DMS153 treated with DMSO at 0.1 percent for 48 hours (cell line): ENCODE results near the gene CTXN1.
"Not testable (repeated sequence)": the region's sequence is repeated elsewhere in the genome, so short reads cannot be mapped to it uniquely, and the experiment has no call there.

Experiments used
- DNase-seq: peaks from one replicate; lab custom pipeline; 2025; ENCODE audit not compliant: unreplicated experiment; lab: John Stamatoyannopoulos, UW

CTXN1 gene

DNA sequence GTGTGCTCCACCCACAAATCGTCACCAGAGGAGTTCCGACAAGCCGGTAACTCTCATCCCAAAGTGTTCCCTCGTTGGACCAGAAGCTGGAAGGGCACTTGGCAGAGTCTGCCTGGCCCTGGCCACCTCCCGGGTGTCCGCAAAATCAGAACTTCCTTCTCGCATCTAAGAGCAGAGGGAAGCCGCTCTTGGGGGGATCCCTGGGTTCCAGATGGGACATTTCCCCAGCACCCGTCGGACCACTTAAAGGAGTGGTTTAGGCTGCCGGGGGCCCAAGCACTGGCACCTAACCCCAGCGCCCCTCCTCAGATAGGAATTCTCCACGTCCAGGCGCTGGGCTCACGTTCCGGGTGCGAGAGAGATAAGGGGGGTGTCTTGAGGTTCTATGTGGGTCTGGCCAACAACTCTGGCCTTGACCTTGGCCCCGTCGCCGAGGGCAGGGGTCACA lies 23.1 kb downstream of the CTXN1 start:
- DNase-seq, result no peak

DNA sequence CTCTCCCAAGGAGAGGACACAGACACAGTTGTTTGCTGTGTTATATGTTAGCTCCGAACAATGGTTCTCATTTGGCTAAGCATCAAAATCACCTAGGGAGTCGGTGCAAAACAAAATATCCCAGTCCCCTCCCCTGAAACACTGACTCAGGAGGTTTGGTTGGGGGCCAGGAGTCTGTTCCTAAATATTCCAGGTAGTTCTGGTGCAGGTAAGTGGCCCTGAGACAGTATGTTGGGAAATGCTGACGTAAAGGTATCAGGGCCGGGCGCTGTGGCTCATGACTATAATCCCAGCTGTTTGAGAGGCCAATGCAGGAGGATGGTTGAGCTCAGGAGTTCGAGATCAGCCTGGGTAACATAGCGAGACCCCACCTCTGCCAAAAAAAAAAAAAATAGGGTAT lies 24.6 kb downstream of the CTXN1 start:
- DNase-seq, result no peak

DNA sequence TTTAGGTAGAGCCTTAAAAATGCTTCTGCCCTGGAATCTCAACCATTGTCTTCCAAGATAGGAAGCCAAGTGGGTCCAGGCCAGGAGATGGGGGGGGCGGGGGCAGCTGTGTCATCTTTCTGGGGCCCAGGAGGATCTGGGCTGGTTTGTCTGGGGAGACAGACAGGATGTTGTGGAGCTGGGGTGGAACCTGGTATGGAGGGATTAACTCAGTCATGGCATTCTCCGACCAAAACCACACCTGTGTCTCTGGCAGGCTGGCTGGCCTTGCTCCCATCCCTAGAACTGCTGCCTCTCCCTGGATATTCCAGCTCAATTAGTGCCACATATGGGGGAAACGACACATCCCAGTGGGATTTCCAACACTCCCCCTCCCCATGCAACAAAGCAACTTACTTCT lies 25.0 kb downstream of the CTXN1 start:
- no peak for DNase-seq

DNA sequence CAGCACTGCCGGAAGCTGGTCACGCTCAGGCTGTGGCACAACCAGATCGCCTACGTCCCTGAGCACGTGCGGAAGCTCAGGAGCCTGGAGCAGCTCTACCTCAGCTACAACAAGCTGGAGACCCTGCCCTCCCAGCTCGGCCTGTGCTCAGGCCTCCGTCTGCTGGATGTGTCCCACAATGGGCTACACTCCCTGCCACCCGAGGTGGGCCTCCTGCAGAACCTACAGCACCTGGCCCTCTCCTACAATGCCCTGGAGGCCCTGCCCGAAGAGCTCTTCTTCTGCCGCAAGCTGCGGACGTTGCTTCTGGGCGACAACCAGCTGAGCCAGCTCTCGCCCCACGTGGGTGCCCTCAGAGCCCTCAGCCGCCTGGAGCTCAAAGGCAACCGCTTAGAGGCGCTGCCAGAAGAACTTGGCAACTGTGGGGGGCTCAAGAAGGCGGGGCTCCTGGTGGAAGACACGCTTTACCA lies 25.5 kb downstream of the CTXN1 start:
- DNase-seq, result no peak

DNA sequence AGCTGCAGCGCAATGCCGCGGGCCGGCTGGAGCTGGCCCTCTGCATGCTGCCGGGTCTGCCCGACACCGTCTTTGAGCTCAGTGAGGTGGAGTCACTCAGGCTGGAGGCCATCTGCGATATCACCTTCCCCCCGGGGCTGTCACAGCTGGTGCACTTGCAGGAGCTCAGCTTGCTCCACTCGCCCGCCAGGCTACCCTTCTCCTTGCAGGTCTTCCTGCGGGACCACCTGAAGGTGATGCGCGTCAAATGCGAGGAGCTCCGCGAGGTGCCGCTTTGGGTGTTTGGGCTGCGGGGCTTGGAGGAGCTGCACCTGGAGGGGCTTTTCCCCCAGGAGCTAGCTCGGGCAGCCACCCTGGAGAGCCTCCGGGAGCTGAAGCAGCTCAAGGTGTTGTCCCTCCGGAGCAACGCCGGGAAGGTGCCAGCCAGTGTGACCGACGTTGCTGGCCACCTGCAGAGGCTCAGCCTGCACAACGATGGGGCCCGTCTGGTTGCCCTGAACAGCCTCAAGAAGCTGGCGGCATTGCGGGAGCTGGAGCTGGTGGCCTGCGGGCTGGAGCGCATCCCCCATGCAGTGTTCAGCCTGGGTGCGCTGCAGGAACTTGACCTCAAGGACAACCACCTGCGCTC lies 26.1 kb downstream of the CTXN1 start:
- DNase-seq, result no peak

DNA sequence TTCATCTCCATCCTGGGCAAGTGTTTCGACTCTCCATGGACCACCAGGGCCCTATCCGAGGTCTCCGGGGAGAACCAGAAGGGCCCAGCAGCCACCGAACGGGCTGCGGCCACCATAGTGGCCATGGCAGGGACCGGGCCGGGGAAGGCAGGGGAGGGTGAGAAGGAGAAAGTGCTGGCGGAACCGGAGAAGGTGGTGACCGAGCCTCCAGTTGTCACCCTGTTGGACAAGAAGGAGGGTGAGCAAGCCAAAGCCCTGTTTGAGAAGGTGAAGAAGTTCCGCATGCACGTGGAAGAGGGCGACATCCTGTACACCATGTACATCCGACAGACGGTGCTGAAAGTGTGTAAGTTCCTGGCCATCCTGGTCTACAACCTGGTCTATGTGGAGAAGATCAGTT lies 27.0 kb downstream of the CTXN1 start:
- no peak for DNase-seq

DNA sequence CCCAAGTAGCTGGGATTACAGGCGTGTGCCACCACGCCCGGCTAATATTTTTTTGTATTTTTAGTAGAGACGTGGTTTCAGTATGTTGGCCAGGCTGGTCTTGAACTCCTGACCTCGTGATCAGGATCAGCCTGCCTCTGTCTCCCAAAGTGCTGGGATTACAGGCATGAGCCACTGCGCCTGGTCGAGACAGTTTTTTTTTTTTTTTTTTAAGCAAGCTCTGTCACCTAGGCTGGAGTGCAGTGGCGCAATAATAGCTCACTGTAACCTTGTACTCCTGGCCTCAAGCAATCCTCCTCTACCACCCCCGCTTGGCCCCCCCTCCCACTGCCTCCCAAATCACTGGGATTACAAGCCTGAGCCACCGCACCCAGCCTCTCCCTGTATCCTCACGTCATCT lies 28.6 kb downstream of the CTXN1 start:
- no peak for DNase-seq

DNA sequence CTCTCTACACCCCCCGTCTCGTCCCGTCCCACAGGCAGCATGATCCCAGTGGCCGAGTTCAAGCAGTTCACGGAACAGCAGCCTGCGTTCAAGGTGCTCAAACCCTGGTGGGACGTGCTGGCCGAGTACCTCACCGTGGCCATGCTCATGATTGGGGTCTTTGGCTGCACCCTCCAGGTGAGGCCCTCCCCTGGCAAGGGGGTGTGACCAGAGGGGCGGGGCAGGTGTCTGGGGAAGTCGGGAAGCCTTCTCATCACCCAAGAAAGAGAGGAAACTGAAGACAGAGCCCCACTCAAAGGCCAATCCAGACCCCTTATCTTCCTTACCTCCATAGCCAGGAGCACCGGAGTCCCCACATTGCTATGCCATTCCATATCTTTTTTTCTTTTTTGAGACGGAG lies 30.4 kb downstream of the CTXN1 start:
- DNase-seq, result no peak

DNA sequence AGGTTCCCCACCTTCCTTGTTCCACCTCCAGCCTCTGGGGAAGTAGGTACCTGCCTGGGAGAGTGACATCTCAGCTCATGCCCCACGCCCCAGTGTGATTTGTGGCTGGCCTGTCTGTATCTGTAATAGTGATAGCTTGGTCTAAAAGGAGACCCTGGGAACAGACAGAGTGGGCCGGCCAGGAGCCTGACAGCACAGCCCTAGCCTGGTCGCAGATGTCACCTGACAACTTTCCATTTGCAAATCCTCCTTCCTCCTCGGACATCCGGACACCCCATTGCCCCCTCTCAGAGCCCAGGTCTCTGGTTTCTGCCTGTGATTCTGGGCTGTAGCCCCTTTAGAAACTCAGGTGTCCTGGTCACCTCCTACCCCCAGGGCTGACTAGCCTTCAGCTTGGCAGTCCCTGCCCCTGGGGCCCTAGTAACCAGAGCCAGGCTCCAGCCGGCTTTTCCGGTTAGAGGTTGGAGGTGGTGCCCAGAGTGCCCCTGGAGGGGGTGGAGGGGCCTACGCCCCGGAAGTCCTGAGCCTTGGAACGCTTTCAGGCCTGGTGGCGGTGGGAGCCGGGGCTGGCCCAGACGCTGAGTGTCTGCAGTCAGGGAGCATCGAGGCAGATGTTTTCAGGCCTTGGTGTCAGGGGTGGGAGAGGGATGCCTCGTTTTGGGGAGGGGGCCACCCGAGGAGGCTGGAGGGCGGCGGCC lies 31.2 kb downstream of the CTXN1 start:
- no peak for DNase-seq

DNA sequence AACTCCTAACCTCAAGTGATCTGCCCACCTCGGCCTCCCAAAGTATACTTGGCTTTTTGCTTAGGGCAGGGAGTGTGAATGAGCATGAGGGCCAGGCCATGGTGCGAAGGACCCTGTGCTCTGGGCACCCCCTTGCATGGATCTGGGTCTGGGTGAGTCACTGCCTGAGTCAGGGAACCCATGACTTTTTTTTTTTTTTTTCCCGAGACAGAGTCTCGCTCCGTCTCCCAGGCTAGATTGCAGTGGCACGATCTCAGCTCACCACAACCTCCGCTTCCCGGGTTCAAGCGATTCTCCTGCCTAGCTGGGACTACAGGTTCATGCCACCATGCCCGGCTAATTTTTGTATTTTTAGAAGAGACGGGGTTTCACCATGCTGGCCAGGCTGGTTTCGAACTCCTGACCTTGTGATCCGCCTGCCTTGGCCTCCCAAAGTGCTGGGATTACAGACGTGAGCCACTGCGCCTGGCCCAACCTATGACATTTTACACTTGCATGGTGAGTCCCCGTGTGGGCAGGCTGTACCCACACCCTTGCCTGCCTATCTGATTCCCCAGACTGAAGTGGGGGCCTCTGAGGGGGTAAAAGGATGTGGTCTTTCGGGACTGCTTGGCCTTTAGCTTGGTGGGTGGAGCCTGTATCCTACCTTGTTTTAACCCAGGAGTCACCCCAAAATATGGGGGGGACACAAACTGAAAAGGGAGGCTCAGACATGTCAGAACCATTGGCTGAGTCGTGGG lies 32.4 kb downstream of the CTXN1 start:
- DNase-seq, result not testable (repeated sequence)

DNA sequence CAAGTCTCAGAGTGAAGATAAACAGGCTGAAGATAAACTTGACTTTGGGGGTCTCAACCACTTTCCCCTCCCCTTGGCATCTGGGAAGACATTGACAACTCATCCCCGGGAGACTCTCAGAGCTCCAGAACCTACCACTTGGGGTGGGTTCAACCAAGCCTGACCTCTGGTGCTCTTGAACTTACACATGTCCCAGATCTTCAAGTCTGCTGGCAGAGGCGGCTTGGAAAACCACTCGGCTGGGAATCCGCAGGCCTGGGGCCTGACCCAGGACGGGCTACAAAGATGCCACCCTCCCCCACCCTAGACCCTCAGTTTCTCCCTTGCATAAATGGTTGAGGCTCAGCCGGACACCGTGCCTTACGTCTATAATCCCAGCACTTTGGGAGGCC lies 37.1 kb downstream of the CTXN1 start:
- no peak for DNase-seq

DNA sequence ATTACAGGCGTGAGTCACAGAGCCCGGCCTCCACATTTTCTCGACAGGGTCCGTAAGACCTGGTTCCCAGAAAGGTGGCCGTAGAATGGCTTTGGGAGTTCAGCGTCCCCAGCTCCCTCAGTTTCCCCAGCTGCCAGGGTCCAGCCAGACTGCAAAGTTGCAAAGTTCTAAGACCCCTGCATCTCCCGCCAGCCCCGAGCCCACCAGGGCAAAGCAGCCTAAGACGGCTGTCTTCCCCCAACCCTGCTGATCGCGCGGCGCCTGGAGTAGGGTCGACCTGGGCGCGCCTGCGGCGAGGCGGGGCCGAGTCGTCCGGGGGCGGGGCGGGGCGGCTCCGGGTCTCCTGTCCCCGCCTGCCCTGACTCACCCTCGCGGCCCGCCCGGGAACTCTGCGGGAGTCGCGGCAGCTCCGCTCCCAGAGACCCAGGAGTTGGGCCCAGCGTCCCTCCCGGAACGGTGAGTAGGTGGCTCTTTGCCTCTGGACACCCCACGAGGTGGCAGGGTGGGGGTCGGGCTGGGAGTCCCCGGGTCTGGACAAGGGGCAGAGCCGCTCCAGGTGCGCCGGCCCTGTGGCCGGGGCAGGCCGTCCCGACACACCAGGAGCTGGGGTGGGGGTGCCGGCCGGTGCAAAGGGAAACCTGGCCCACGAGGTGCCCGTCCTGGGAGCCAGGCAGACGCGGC lies 37.6 kb downstream of the CTXN1 start, which contains the start of gene LRRC8E:
TSS of gene LRRC8E (plus strand) at position 366 of the 681 bp plus-strand sequence. CDS start 7,094 bp downstream, outside the sequence.
- DNase-seq, result no peak

DNA sequence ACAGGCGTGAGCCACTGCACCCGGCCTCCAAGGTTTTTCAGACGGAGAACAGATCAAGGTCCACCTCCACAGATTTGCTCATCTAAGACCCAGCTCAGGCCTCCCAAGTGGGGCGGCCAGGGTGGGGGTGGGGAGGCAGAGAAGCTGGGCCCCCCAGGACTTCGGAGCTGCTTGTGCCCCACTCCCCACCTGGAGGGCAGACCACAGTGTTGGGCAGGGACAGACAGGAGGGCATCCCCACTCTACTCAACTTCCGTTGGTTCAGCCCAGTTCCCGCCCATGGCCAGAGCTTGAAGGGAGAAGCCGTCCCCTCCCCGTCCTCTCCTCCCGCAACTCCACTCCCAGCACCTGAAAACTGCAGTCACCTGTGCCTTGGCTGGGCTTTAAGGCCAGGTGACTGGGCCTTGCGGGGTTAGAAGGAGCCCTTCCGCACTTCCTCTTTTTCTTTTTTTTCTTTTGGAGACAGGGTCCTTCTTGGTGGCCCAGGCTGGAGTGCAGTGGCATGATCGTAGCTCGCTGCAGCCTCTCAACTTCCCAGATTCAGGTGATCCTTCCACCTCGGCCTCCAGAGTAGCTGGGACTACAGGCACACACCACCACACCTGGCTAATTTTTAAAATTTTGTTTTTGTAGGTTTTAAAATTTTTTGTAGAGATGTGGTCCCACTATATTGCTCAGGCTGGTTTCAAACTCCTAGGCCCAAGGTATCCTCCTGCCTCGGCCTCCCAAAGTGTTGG lies 38.4 kb downstream of the CTXN1 start:
- no peak for DNase-seq

DNA sequence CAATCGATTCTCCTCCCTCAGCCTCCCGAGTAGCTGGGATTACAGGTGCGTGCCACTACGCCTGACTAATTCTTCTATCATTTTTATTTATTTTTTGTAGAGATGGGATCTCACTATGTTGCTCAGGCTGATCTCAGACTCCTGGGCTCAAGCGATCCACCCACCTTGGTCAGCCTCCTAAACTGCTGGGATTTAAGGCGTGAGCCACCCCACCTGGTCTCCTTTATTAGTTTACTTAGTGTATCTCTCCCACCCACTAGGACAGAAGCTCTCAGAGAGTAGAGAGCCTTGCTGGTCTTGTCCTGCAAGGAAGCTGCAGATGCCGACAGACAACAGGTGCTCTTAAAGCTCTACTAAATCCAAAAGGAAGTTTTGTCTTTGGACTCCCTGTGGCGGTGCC lies 40.1 kb downstream of the CTXN1 start:
- DNase-seq, result no peak

DNA sequence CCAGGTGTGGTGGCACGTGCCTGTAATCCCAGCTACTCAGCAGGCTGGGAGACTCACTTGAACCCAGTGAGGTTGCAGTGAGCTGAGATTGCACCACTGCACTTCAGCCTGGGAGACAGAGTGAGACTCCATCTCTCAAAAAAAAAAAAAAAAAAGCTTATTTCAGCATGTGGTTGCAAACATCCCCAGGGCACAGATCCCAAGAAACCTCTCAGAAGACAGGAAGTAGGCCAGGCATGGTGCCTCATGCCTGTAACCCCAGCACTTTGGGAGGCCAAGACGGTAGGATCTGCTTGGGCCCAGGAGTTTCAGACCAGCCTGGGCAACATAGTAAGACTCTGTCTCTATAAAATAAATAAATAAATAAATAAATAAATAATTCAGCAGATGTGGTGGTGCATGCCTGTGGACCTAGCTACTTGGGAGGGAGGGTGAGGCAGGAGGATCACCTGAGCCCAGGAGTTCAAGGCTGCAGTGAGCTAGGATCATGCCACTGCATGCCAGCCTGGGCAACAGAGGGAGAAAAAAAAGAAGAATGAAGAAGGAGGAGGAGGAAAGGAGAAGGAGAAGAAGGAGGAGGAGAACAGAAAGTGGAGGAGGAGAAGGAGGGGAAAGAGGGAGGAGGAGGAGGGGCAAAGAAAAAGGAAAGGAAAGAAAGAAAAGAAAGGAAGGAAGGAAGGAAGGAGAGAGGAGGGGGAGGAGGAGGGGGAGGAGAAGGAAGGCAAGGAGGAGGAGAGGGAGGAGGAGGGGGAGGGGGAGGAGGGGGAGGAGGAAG lies 42.0 kb downstream of the CTXN1 start:
- DNase-seq, result no peak

DNA sequence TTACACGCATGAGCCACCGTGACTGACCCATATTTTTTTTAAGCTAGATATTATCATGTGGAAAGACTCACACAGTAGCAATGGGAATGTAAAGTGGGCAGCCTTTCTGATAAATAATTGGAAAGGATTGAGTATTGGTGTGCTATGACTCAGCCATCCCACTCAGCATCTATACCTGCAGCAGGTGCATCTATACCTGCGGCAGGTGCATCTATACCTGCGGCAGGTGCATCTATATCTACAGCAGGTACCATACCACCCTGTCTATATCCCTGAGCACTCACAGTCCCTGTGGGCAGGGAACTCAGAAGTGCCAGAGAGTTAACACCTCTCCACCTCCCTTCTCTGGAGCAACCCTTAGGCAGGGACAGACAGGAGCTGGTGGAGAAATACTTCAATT lies 42.8 kb downstream of the CTXN1 start:
- DNase-seq, result no peak

DNA sequence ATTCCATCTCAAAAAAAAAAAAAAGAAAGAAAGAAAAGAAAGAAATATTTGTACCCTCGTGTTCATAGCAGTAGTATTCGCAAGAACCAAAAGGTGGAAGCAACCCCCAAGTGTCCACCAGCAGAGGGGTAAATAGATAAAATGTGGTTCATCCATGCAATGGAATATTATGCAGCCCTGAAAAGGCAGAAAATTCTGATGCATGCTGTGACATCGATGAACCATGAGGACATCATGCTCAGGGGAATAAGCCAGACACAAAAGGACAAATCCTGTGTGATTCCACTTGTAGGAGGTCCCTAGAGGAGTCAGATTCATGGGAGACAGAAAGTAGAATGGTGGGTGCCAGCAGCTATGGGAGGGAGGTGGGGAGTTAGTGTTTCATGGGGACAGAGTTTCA lies 44.0 kb downstream of the CTXN1 start:
- DNase-seq, result no peak

DNA sequence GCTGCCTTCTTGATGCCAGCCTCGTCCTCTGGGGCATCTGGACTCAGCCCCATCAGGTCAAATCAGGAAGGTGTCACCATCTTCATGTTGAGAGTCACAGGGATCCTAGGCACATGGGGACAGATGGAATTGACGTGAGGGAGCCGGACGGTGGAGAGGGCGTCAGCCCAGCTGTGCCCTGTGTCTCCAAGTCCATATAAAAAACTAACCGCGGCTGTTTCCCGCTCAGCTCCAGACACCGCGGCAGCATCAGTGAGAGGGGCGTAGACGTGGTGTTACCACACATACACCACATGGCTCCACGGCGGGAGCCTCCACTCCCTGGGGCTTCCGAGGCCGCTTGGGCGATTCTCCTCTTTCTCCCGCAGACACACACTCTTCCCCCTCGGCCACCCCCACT lies 46.1 kb downstream of the CTXN1 start:
- DNase-seq, result no peak

DNA sequence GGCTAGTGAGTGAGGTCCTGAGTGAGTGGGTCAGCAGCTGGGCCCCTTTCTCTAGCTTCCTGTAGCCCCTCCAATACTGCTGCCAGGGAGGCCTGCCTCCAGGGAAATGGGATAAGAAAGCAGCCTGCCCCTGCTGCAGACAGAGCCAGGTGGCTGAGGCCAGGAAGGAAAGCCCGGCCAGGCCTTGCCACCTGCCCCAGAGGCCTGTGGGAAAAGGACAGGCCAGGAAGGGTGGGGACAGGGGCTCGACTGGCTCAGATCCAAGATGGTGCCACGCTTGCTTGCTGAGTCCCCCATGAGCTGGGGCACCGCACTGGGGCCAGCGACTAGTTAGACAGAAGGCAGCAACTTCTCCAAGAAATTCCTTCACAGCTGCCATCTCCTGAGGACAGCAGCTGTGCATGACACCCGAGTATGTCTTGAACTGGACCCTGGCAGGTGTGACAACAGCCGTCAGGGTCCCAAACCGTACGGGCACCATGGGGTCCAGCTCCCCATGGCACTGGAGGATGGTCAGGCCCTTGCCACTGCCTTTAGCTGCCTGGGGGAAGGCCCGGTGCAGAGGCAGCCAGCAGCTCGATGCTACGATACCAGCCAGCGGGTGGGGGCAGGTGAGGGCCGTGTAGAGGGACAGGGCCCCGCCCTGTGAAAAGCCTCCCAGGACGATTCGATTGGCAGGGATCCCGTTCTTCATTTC lies 46.7 kb downstream of the CTXN1 start:
- DNase-seq, result no peak
